Gastrocnemius medialis (tissue), 4 donors: Measurements from ENCODE around the gene CACNA2D3. TPM values are rescaled to one million over a fixed set of nuclear protein-coding genes. Genes with fewer than 3 reads are reported as not detected.

Source experiments
- ATAC-seq, 2 donors: fragments of 150-250 bp; one replicate each; pipeline ENCODE4 v1.9.1; 2016
- DNase-seq, 2 donors: peaks; one replicate each; pipeline ENCODE4 v3.0.0-alpha.2; 2019
- H3K27ac ChIP-seq, 4 donors: fragments of 200-600 bp; sonication (generic); 1 replicate in 1 of 4; 2 replicates in 3 of 4; pipeline ENCODE4 v1.5.1; 2016 to 2018; ENCODE audit warnings: mild to moderate bottlenecking in 2 of 4, moderate library complexity in 1 of 4
- H3K27me3 ChIP-seq, 3 donors: fragments of 200-600 bp; sonication (generic) in 2 of 3; 1 replicate in 1 of 3; 2 replicates in 2 of 3; pipeline versions ENCODE4 v1.5.1 to v1.6.0; 2016 to 2019; ENCODE audit warnings: mild to moderate bottlenecking in 1 of 3, moderate library complexity in 1 of 3
- H3K36me3 ChIP-seq, 2 donors: fragments of 200-600 bp; sonication (generic) in 1 of 2; one replicate each; pipeline ENCODE4 v1.5.1; 2017 to 2018
- H3K4me1 ChIP-seq, 2 donors: fragments of 200-600 bp; sonication (generic) in 1 of 2; one replicate each; pipeline ENCODE4 v1.5.1; 2016 to 2017; ENCODE audit warnings: mild to moderate bottlenecking in 2 of 2
- H3K4me3 ChIP-seq, 4 donors: fragments of 200-600 bp; sonication (generic) in 3 of 4; 1 replicate in 1 of 4; 2 replicates in 3 of 4; pipeline ENCODE4 v1.5.1; 2016 to 2019; ENCODE audit warnings: mild to moderate bottlenecking in 2 of 4
- H3K9me3 ChIP-seq, 3 donors: fragments of 200-600 bp; sonication (generic) in 2 of 3; 1 replicate in 1 of 3; 2 replicates in 2 of 3; pipeline ENCODE4 v1.5.1; 2016 to 2019
- POLR2A ChIP-seq, 2 donors: fragments of 450-650 bp; IDR thresholded peaks; one replicate each; pipeline ENCODE4 v1.6.1; 2017; ENCODE audit warnings: antibody characterized with exemption in 2 of 2, mild to moderate bottlenecking in 2 of 2, moderate library complexity in 2 of 2
- in situ Hi-C, 4 donors: fragments of 200-750 bp; cut with MboI; loops; one replicate each; pipeline versions ENCODE4 v1.15.0 to v1.8.0; 2017; ENCODE audit warnings: low sequenced_read_pairs in 4 of 4
- intact Hi-C: fragments of 100-400 bp; cut with DNase I; formaldehyde crosslinking; loops from one replicate; pipeline ENCODE4 v1.15.1; 2023; ENCODE audit warnings: low total_unique reads
- total RNA-seq, 4 donors: library from RNA; depleted of rRNA; stranded (reverse); fragments of >200 nt; gene quantifications; one replicate each; pipeline versions ENCODE4 v1.1.0 to v1.2.3, GENCODE V29; 2016
- TF ChIP-seq, protein P1 (sequence below), 5 experiments: fragments of 450-650 bp in 3 of 5; fragments of 200-600 bp in 2 of 5; sonication (generic) in 2 of 5; IDR thresholded peaks in 4 of 5; conservative IDR thresholded peaks in 1 of 5; 1 replicate in 4 of 5; 2 replicates in 1 of 5; pipeline ENCODE4 v1.5.1; 2016 to 2019; ENCODE audit warnings: antibody characterized with exemption in 5 of 5, mild to moderate bottlenecking in 3 of 5, moderate library complexity in 3 of 5

CACNA2D3 gene
- total RNA-seq, 4 donors from 2014 or later = 4.7 to 14.4 (median 7.1) TPM

DNA sequence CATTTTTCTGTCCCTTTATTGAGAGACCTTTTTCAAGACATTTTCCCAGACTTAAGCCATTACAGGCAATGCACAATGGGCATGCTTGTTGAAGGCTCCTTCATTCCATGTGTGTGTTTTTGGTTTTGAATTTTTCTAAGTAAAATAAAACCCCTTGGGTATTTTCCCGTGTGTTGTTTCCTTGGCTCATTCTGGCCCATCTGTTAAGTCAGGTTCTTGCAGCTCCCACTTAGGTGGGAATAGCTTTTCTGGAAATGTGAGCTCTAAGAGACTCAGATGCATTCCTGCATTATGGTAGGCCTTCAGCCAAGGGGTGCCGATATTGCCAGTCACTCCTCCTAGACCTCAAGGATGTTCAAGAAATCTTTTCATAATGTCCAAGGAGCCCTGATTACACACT lies 314.9 kb downstream of the CACNA2D3 start:
- TF ChIP-seq, protein P1, sequence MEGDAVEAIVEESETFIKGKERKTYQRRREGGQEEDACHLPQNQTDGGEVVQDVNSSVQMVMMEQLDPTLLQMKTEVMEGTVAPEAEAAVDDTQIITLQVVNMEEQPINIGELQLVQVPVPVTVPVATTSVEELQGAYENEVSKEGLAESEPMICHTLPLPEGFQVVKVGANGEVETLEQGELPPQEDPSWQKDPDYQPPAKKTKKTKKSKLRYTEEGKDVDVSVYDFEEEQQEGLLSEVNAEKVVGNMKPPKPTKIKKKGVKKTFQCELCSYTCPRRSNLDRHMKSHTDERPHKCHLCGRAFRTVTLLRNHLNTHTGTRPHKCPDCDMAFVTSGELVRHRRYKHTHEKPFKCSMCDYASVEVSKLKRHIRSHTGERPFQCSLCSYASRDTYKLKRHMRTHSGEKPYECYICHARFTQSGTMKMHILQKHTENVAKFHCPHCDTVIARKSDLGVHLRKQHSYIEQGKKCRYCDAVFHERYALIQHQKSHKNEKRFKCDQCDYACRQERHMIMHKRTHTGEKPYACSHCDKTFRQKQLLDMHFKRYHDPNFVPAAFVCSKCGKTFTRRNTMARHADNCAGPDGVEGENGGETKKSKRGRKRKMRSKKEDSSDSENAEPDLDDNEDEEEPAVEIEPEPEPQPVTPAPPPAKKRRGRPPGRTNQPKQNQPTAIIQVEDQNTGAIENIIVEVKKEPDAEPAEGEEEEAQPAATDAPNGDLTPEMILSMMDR (IDR thresholded peaks at IDR 0.05 in 4 of 5, conservative IDR thresholded peaks at IDR 0.05 in 1 of 5) = no peak
- no peak for TF ChIP-seq POLR2A (IDR thresholded peaks at IDR 0.05)
- Histone ChIP-seq H3K27me3 (no peaks in the 10 kb centered on the region), H3K27ac (no peak overlapping the region), H3K9me3 (no peaks in the 10 kb centered on the region), H3K36me3 (no peaks in the 10 kb centered on the region), H3K4me1 (no peaks in the 10 kb centered on the region), H3K4me3 (no peak overlapping the region)
- in situ Hi-C loops = no loop called here
- intact Hi-C loops = no loop called here
- DNase-seq (no peak), ATAC-seq (no peak)

DNA sequence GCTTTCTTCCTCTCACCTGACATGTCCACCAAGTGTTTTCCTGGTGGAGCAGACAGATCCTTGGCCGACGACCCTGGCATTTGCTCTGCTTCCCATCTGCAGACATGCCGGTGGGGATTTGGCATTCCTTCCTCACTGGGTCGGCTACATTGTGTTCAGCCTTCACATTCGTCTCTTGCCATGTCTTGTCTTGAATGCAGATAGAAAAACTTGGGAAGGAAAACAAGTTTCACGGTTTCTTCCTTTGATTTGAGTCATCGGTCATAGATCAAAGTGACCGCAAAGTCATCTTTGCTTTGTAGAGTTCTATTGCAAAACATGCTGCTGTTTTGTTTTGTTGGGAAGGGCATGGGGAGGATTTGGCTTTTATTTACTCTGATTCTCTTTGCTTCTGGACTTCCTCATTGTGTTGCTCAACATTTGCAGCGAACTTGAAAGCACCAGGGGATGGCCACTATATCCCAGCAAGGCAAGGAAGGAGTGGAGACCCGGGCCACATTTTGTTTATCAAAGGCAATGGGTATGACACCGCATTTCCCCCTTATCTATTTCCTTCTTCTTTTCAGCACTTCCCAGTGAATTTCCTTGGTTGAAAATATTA lies 321.3 kb downstream of the CACNA2D3 start:
- no peak overlapping the region for H3K27ac ChIP-seq
- DNase-seq = peak in 1 of 2 donors; percentile 9
- H3K36me3 ChIP-seq = no peaks in the 10 kb centered on the region
- intact Hi-C loops = no loop called here
- TF ChIP-seq, protein P1 (IDR thresholded peaks at IDR 0.05 in 4 of 5, conservative IDR thresholded peaks at IDR 0.05 in 1 of 5) = no peak
- no peak for TF ChIP-seq POLR2A (IDR thresholded peaks at IDR 0.05)
- peak; percentile 24 to 63 for ATAC-seq
- H3K27me3 ChIP-seq = no peaks in the 10 kb centered on the region
- H3K9me3 ChIP-seq = no peaks in the 10 kb centered on the region
- peaks cover 0 to 6% of the 10 kb centered on the region in 2 donors for H3K4me1 ChIP-seq
- in situ Hi-C loops = no loop called here
- H3K4me3 ChIP-seq = no peak overlapping the region

DNA sequence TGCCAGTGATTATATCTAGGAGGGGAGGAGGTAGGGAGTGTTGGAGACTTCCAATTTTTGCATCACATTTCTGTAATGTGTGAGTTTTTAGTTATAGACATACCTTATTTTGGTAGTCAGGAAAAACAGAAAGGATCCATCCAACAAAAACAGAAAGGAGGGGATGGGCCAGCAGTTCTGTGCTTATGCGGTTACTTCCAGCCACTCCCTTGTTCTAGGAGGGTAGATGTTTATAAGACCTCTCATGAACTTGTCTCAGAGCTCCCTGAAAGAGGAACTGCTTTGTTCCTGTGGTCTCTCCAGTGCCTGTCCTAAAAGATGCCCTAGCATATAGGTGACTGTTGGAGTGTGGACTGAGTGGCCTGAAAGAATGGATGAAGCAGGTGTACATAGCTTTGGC lies 323.3 kb downstream of the CACNA2D3 start:
- ATAC-seq = no peak
- Histone ChIP-seq H3K4me1 (peaks cover 0 to 6% of the 10 kb centered on the region in 2 donors), H3K27me3 (no peaks in the 10 kb centered on the region), H3K36me3 (no peaks in the 10 kb centered on the region), H3K9me3 (no peaks in the 10 kb centered on the region), H3K27ac (no peak overlapping the region), H3K4me3 (no peak overlapping the region)
- intact Hi-C loops = no loop called here
- DNase-seq = no peak
- in situ Hi-C loops = no loop called here
- TF ChIP-seq POLR2A (IDR thresholded peaks at IDR 0.05) = no peak
- TF ChIP-seq, protein P1 (IDR thresholded peaks at IDR 0.05 in 4 of 5, conservative IDR thresholded peaks at IDR 0.05 in 1 of 5) = no peak

DNA sequence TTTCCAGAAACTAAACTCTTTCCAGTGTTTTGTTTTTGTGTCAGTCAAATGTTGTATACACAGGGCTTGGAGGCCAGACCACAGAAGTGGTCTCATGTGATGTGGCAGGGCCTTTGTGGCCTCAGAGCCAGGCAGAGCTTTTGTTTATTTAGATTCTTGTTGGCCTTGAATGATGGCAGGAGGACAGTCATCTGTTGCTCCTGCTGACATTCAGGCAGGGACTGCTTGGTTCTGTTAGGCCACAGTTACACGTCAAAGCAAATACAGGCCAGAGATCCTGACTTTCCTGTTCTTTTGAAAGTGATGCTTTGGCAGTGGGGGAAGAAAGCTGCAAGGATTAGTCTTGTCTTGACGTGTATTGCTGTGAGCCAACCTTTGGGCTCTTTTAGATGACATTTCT lies 325.1 kb downstream of the CACNA2D3 start:
- in situ Hi-C loops = no loop called here
- H3K27me3 ChIP-seq = no peaks in the 10 kb centered on the region
- no peak for TF ChIP-seq POLR2A (IDR thresholded peaks at IDR 0.05)
- TF ChIP-seq, protein P1 (IDR thresholded peaks at IDR 0.05 in 4 of 5, conservative IDR thresholded peaks at IDR 0.05 in 1 of 5) = no peak
- H3K4me3 ChIP-seq = no peak overlapping the region
- H3K4me1 ChIP-seq = peaks cover 0 to 6% of the 10 kb centered on the region in 2 donors
- no peaks in the 10 kb centered on the region for H3K36me3 ChIP-seq
- H3K27ac ChIP-seq = no peak overlapping the region
- DNase-seq (no peak), ATAC-seq (no peak)
- intact Hi-C loops = no loop called here
- no peaks in the 10 kb centered on the region for H3K9me3 ChIP-seq

DNA sequence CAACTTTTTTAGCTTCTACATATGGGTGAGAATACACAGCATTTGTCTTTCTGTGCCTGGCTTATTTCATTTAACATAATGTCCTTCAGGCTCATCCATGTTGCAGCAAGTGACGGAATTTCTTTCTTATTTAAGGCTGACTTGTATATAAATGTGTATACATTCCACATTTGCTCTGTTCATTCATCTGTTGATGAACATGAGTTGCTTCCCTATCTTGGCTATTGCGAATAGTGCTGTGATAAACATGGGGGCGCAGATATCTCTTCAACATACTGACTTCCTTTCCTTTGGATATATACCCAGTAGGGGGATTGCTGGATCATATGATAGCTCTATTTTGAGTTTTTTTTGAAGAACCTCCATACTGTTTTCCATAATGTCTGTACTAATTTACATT lies 332.5 kb downstream of the CACNA2D3 start:
- H3K27me3 ChIP-seq = no peaks in the 10 kb centered on the region
- H3K27ac ChIP-seq = no peak overlapping the region
- H3K4me1 ChIP-seq = peaks cover 0 to 3% of the 10 kb centered on the region in 2 donors
- no peak for ATAC-seq
- no peak overlapping the region for H3K4me3 ChIP-seq
- intact Hi-C loops = no loop called here
- in situ Hi-C loops = no loop called here
- no peak for DNase-seq
- H3K36me3 ChIP-seq = no peaks in the 10 kb centered on the region
- H3K9me3 ChIP-seq = peaks cover 0 to 7% (median 0%) of the 10 kb centered on the region in 3 donors
- no peak for TF ChIP-seq POLR2A (IDR thresholded peaks at IDR 0.05)
- TF ChIP-seq, protein P1 (IDR thresholded peaks at IDR 0.05 in 4 of 5, conservative IDR thresholded peaks at IDR 0.05 in 1 of 5) = no peak
